ENCODE results near the gene FOXD4. TPM values are rescaled to one million over a fixed set of nuclear protein-coding genes. Genes with fewer than 3 reads are reported as not detected.
"Not testable (repeated sequence)": the region's sequence is repeated elsewhere in the genome, so short reads cannot be mapped to it uniquely, and the experiment has no call there.

Gene FOXD4
- total RNA-seq, 2 experiments from 2014 or later = not detected

DNA sequence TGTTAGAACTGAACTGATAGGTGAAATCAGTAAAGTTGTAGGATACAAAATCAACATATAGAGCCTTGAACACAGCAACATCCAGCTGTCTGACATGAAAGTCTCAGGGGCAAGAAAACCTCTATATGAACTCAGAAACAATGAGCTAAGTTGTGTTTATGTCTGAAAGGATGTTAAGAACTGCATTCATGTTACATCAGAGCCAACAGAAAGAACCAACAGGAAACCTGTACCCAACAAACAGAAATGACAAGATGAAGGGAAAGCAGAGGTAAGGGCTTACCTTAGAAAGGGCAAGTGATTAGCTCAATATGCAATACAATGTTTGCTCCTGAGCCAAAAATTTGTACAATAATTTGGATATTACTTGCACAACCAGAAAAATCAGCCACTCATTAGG, 31.5 kb downstream of the FOXD4 start:
- H3K9me3 Mint-ChIP-seq; POLR2A ChIA-PET; CTCF ChIA-PET; H3K4me3 Mint-ChIP-seq; intact Hi-C loops (cut with micrococcal nuclease); H3K4me1 Mint-ChIP-seq (ENCODE audit: low read depth); H3K27me3 Mint-ChIP-seq; DNase-seq; H3K36me3 Mint-ChIP-seq; H3K27ac Mint-ChIP-seq: not testable (repeated sequence)

GRCh38 chr9:82932-83689, 35.1 kb downstream of the FOXD4 start:
- H3K36me3 Mint-ChIP-seq; H3K4me1 Mint-ChIP-seq (ENCODE audit: low read depth); intact Hi-C loops (cut with micrococcal nuclease); H3K27me3 Mint-ChIP-seq; POLR2A ChIA-PET; DNase-seq; H3K9me3 Mint-ChIP-seq; H3K4me3 Mint-ChIP-seq; H3K27ac Mint-ChIP-seq; CTCF ChIA-PET: not testable (repeated sequence)

- H3K9me3 Mint-ChIP-seq; POLR2A ChIA-PET; intact Hi-C loops (cut with micrococcal nuclease); H3K4me1 Mint-ChIP-seq (ENCODE audit: low read depth); CTCF ChIA-PET; H3K27ac Mint-ChIP-seq; H3K27me3 Mint-ChIP-seq; H3K36me3 Mint-ChIP-seq; H3K4me3 Mint-ChIP-seq; DNase-seq: not testable (repeated sequence)
Observed at GRCh38 chr9:78333-78732, 39.9 kb downstream of the FOXD4 start.

- H3K27me3 Mint-ChIP-seq; H3K27ac Mint-ChIP-seq; H3K4me3 Mint-ChIP-seq; intact Hi-C loops (cut with micrococcal nuclease); DNase-seq; H3K4me1 Mint-ChIP-seq (ENCODE audit: low read depth); H3K9me3 Mint-ChIP-seq; POLR2A ChIA-PET; H3K36me3 Mint-ChIP-seq; CTCF ChIA-PET: not testable (repeated sequence)
Observed at GRCh38 chr9:76389-76788, 41.8 kb downstream of the FOXD4 start.

GRCh38 chr9:73900-74525, 44.2 kb downstream of the FOXD4 start:
- H3K36me3 Mint-ChIP-seq; H3K27me3 Mint-ChIP-seq; intact Hi-C loops (cut with micrococcal nuclease); H3K4me1 Mint-ChIP-seq (ENCODE audit: low read depth); CTCF ChIA-PET; H3K9me3 Mint-ChIP-seq; DNase-seq; POLR2A ChIA-PET: not testable (repeated sequence)
- peak overlapping the region; percentile 33 for H3K27ac Mint-ChIP-seq
- H3K4me3 Mint-ChIP-seq = peak overlapping the region; percentile 71

GRCh38 chr9:73076-73899, 44.9 kb downstream of the FOXD4 start:
- H3K27me3 Mint-ChIP-seq; H3K27ac Mint-ChIP-seq; intact Hi-C loops (cut with micrococcal nuclease); H3K9me3 Mint-ChIP-seq; H3K36me3 Mint-ChIP-seq; H3K4me1 Mint-ChIP-seq (ENCODE audit: low read depth); POLR2A ChIA-PET; CTCF ChIA-PET: not testable (repeated sequence)
- DNase-seq = peak; percentile 28
- peak overlapping the region; percentile 71 for H3K4me3 Mint-ChIP-seq

Other genes with a start within 250 kb of the FOXD4 start
- 10 to 100 TPM; 20.8 to 22.3 TPM for gene WASHC1, start 89.0 kb downstream of the FOXD4 start, total RNA-seq
- gene ZNG1A, start 60.6 kb upstream of the FOXD4 start, total RNA-seq = 10 to 100 TPM; 36.8 to 42.1 TPM
- gene DOCK8, start 96.4 kb upstream of the FOXD4 start, total RNA-seq = 100 to 1,000 TPM; 140 to 141 TPM